Fibroblast of mammary gland (primary cell): Measurements from ENCODE around the gene C11orf21.

ENCODE experiments used
- DNase-seq: peaks from one replicate; pipeline ENCODE4 v3.0.0-alpha.2; 2010; ENCODE audit warnings: low read depth
- H3K4me3 ChIP-seq: 2 replicates; pipeline ENCODE4 v1.5.1; 2011; ENCODE audit warnings: low read depth, mild to moderate bottlenecking, low read length, moderate library complexity; ENCODE audit not compliant: control insufficient read depth
- CTCF ChIP-seq: conservative IDR thresholded peaks from 2 replicates; pipeline ENCODE4 v1.5.1; 2011; ENCODE audit warnings: low read depth, low read length, inconsistent platforms; ENCODE audit not compliant: control insufficient read depth, insufficient read depth

The C11orf21 gene

GRCh38 chr11:2303627-2304505 is 2.1 kb upstream of the C11orf21 start:
- H3K4me3 ChIP-seq = no peak overlapping the region
- TF ChIP-seq CTCF = no peak
- DNase-seq = no peak

- no peak for DNase-seq
- H3K4me3 ChIP-seq = no peak overlapping the region
- no peak for TF ChIP-seq CTCF
Observed at GRCh38 chr11:2302896-2303626, 1.3 kb upstream of the C11orf21 start.

GRCh38 chr11:2302306-2302895 is 683 bp upstream of the C11orf21 start:
- no peak for DNase-seq
- no peak for TF ChIP-seq CTCF
- H3K4me3 ChIP-seq = no peak overlapping the region

DNA sequence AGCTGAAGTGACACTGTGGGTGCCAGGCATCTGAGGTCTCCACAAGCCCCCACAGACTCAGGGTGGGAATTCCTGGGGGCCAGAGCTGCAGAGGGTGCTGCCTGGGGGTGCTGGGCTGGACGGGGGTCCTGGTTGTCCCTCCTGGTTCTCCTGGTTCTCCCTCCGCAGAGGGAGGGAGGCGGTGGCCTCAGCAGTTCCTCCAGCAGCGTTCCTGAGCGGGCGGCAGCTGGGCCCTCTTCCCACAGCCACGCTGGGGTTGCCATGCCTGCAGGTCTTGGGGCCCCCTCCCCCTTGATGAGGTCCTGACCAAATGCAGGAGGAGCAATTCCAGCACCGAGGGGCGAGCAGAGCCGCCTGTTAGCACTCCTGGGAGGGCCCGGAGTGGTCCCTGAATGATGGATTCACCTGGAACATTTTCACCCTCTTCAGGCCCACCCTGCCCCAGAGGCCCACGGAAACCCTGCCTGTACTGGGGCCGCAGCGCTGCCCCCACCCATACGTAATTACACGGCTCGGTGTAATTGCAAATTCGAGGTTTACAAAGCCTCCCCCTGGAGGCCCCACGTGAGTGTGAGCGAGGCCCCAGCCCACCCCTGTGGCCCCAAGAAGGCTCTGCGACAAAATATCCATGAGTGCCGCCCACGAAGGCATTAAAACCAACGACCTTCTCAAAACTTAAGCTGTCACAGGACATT is 635 bp downstream of the C11orf21 start:
- TF ChIP-seq CTCF = no peak
- no peak for DNase-seq
- no peak overlapping the region for H3K4me3 ChIP-seq

- H3K4me3 ChIP-seq = no peak overlapping the region
- no peak for DNase-seq
- TF ChIP-seq CTCF = no peak
Observed at GRCh38 chr11:2300290-2300935, 1.3 kb downstream of the C11orf21 start.

GRCh38 chr11:2299773-2300172 is 1.9 kb downstream of the C11orf21 start:
- H3K4me3 ChIP-seq = no peak overlapping the region
- TF ChIP-seq CTCF = no peak
- DNase-seq = no peak
